GM18511 (cell line): Measurements from ENCODE around the gene ZFPM1.

Source experiments
- ATAC-seq: cut with Tn5 transposase; IDR thresholded peaks from one replicate; pipeline ENCODE4 v1.9.1; 2021; ENCODE audit warnings: mild to moderate bottlenecking, moderate library complexity; ENCODE audit not compliant: unreplicated experiment

ZFPM1 gene

GRCh38 chr16:88585269-88585668 lies 132.2 kb downstream of the ZFPM1 start:
- no peak for ATAC-seq

DNA sequence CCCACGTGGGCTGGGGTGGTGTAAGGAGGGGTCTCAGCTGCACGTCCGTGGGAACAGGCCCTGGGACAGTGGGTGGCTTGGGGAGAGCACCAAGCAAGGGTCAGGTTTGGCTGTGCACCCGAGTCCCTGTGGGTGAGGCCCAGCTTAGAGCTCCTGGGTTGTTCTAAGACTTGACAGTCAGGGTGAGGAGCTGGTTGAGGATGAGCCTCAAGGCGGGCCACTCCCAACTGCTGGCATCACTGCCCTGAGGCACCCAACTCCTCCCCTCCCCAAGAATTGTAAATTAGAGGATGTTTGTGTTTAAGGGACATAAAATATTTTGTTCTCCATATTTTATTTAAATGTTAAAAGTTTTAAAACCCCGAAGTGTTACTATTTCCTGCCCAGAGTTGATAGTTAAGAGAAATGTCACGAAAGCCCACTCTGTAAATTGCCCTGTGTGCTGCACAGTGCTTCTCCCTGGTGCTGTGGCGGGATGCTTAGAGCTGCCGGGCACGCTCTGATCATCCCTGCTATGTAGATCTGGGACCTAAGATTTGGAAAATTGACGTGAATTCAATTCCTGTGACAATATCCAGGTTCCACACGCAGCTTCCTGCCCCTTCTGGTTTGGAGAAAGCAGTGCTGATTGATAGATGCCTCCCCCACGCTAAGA lies 133.0 kb downstream of the ZFPM1 start:
- ATAC-seq = no peak
